Adrenal gland (tissue), 12 donors: ENCODE data around the gene RASA2. TPM values are rescaled to one million over a fixed set of nuclear protein-coding genes. Genes with fewer than 3 reads are reported as not detected.

Experiments
- DNase-seq, 7 donors: peaks; one replicate each; pipeline ENCODE4 v3.0.0-alpha.2; 2019 to 2020
- H3K27ac ChIP-seq, 5 donors: fragments of 200-600 bp; sonication (generic) in 4 of 5; 1 replicate in 3 of 5; 2 replicates in 2 of 5; pipeline versions ENCODE4 v1.5.1 to v1.8.0; 2016 to 2020; ENCODE audit warnings: mild to moderate bottlenecking in 1 of 5
- H3K27me3 ChIP-seq: fragments of 200-600 bp; 2 replicates; pipeline ENCODE4 v1.8.0; 2021
- H3K36me3 ChIP-seq, 2 donors: fragments of 200-600 bp; replicated peaks in 1 of 2; 1 replicate in 1 of 2; 2 replicates in 1 of 2; pipeline versions ENCODE4 v1.5.1 to v1.8.0; 2018 to 2022
- H3K4me1 ChIP-seq, 2 donors: fragments of 200-600 bp; replicated peaks in 1 of 2; 1 replicate in 1 of 2; 2 replicates in 1 of 2; pipeline versions ENCODE4 v1.5.1 to v1.8.0; 2018 to 2021
- H3K4me3 ChIP-seq, 4 donors: fragments of 200-600 bp; sonication (generic) in 3 of 4; one replicate each; pipeline ENCODE4 v1.5.1; 2016 to 2018
- H3K9me3 ChIP-seq, 3 donors: fragments of 200-600 bp; sonication (generic) in 1 of 3; replicated peaks in 1 of 3; 1 replicate in 2 of 3; 2 replicates in 1 of 3; pipeline versions ENCODE4 v1.5.1 to v1.8.0; 2016 to 2021
- POLR2A ChIP-seq, 2 donors: fragments of 450-650 bp; IDR thresholded peaks; one replicate each; pipeline ENCODE4 v1.6.1; 2017; ENCODE audit warnings: antibody characterized with exemption in 2 of 2, mild to moderate bottlenecking in 2 of 2, moderate library complexity in 1 of 2
- WGBS, 4 donors: extraction: QIAGEN DNeasy Blood & Tissue Kit in 2 of 4; methylation state at CpG; one replicate each; pipeline versions ENCODE4 v1.1.5 to v1.1.7; 2013 to 2017; 5-methylcytosine and 5-hydroxymethylcytosine counted together
- intact Hi-C, 2 donors: fragments of 100-400 bp; cut with DNase I; formaldehyde crosslinking; loops; one replicate each; pipeline versions ENCODE4 v1.14.1 to v1.15.0; 2022 to 2023
- polyA plus RNA-seq, 3 donors: library from polyadenylated mRNA; stranded (reverse); fragments of 200-250 nt in 2 of 3; fragments of 350-450 nt in 1 of 3; fragmentation: Illumina TruSeq in 1 of 3; extraction: RNeasy Lipid Tissue Mini Kit (QIAGEN cat#74804) in 1 of 3; gene quantifications; one replicate each; pipeline ENCODE4 v1.2.3, GENCODE V29; 2013 to 2014
- total RNA-seq, 9 donors: library from RNA; depleted of rRNA in 4 of 9; stranded (reverse); fragments of >200 nt in 4 of 9; fragments of 120-200 nt in 1 of 9; fragmentation: NEBNext Ultra II Directional in 1 of 9; extraction: Animal tissue kit (Norgen Biotek cat#: 25700) in 1 of 9; gene quantifications; one replicate each; pipeline versions ENCODE4 v1.1.0 to v1.2.4, GENCODE V29; 2013 to 2023
- TF ChIP-seq, protein P1 (sequence below), 6 experiments: fragments of 450-650 bp in 4 of 6; fragments of 200-600 bp in 2 of 6; sonication (generic) in 1 of 6; IDR thresholded peaks; 1 replicate in 5 of 6; 2 replicates in 1 of 6; pipeline versions ENCODE4 v1.5.1 to v1.8.0; 2016 to 2021; ENCODE audit warnings: antibody characterized with exemption in 6 of 6, mild to moderate bottlenecking in 2 of 6, moderate library complexity in 1 of 6
- donor health status: healthy with polysubstance abuse.
- donor health status: Bipolar disorder and iron deficiency.
- donor health status: DM: yes; HTN: yes; CAD: no.
- donor health status: DM: no; HTN: no; CAD: no.
- donor health status: DM: no; HTN: no; CAD: no.
- donor health status: DM: yes; HTN: yes; CAD: no.

RASA2 gene
- total and polyA plus RNA-seq, 12 donors, result 5.7 to 52.5 (median 10.2) TPM

GRCh38 chr3:141482245-141482922, 4.4 kb upstream of the RASA2 start:
- WGBS, 4 donors, result 69 to 77% (median 72%) methylated on average over 5 of the region's 5 CpGs

GRCh38 chr3:141484701-141485287, 2.0 kb upstream of the RASA2 start:
- H3K27ac ChIP-seq, result peak overlapping the region in 2 of 5 donors; percentile 8 to 90
- 86 to 96% (median 89%) methylated on average over 8 of the region's 8 CpGs for WGBS, 4 donors

More at GRCh38 chr3:141482245-141482922, 4.4 kb upstream of the RASA2 start:
- Histone ChIP-seq H3K27ac (no peak overlapping the region), H3K4me1 (peaks cover 0 to 13% of the 10 kb centered on the region in 2 donors), H3K36me3 (no peaks in the 10 kb centered on the region), H3K4me3 (no peak overlapping the region), H3K27me3 (no peaks in the 10 kb centered on the region), H3K9me3 (no peaks in the 10 kb centered on the region)
- intact Hi-C loops, result loop anchor here in 1 of 2 donors (5.0 kb wide), 1 partner anchor 75 kb away; no protein-coding TSS in a partner anchor
- TF ChIP-seq POLR2A (IDR thresholded peaks at IDR 0.05), result no peak
- TF ChIP-seq, protein P1, sequence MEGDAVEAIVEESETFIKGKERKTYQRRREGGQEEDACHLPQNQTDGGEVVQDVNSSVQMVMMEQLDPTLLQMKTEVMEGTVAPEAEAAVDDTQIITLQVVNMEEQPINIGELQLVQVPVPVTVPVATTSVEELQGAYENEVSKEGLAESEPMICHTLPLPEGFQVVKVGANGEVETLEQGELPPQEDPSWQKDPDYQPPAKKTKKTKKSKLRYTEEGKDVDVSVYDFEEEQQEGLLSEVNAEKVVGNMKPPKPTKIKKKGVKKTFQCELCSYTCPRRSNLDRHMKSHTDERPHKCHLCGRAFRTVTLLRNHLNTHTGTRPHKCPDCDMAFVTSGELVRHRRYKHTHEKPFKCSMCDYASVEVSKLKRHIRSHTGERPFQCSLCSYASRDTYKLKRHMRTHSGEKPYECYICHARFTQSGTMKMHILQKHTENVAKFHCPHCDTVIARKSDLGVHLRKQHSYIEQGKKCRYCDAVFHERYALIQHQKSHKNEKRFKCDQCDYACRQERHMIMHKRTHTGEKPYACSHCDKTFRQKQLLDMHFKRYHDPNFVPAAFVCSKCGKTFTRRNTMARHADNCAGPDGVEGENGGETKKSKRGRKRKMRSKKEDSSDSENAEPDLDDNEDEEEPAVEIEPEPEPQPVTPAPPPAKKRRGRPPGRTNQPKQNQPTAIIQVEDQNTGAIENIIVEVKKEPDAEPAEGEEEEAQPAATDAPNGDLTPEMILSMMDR (IDR thresholded peaks at IDR 0.05), result no peak
- peak in 3 of 7 donors; percentile 35 to 47 (median 43) for DNase-seq

GRCh38 chr3:141485641-141486495, 959 bp upstream of the RASA2 start:
- Histone ChIP-seq H3K9me3 (no peaks in the 10 kb centered on the region), H3K36me3 (no peaks in the 10 kb centered on the region), H3K4me1 (peaks cover 0 to 25% of the 10 kb centered on the region in 2 donors), H3K27ac (peak overlapping the region; percentile 7 to 99 (median 46)), H3K27me3 (no peaks in the 10 kb centered on the region), H3K4me3 (peak overlapping the region in 2 of 4 donors; percentile 14 to 97)
- WGBS, 4 donors, result 57 to 64% (median 62%) methylated on average over 10 of the region's 10 CpGs
- TF ChIP-seq POLR2A (IDR thresholded peaks at IDR 0.05), result no peak
- TF ChIP-seq, protein P1 (IDR thresholded peaks at IDR 0.05), result no peak
- no peak for DNase-seq
- intact Hi-C loops, result no loop called here

More at GRCh38 chr3:141484701-141485287, 2.0 kb upstream of the RASA2 start:
- no peak for DNase-seq
- TF ChIP-seq, protein P1 (IDR thresholded peaks at IDR 0.05), result no peak
- no peak for TF ChIP-seq POLR2A (IDR thresholded peaks at IDR 0.05)
- no peaks in the 10 kb centered on the region for H3K9me3 ChIP-seq
- no peak overlapping the region for H3K4me3 ChIP-seq
- no peaks in the 10 kb centered on the region for H3K36me3 ChIP-seq
- peaks cover 0 to 25% of the 10 kb centered on the region in 2 donors for H3K4me1 ChIP-seq
- intact Hi-C loops, result loop anchor here in 1 of 2 donors (5.0 kb wide), 1 partner anchor 73 kb away; no protein-coding TSS in a partner anchor
- no peaks in the 10 kb centered on the region for H3K27me3 ChIP-seq

- TF ChIP-seq POLR2A (IDR thresholded peaks at IDR 0.05), result no peak
- TF ChIP-seq, protein P1 (IDR thresholded peaks at IDR 0.05), result no peak
- Histone ChIP-seq H3K4me1 (peaks cover 0 to 25% of the 10 kb centered on the region in 2 donors), H3K9me3 (no peaks in the 10 kb centered on the region), H3K36me3 (no peaks in the 10 kb centered on the region), H3K27me3 (no peaks in the 10 kb centered on the region), H3K4me3 (peak overlapping the region in 2 of 4 donors; percentile 14 to 97), H3K27ac (peak overlapping the region in 3 of 5 donors; percentile 46 to 99 (median 90))
- intact Hi-C loops, result no loop called here
- no peak for DNase-seq
- WGBS, 4 donors, result 1 to 9% (median 3%) methylated on average over 4 of the region's 4 CpGs
These were observed 406 bp upstream of the RASA2 start for GRCh38 chr3:141486496-141486745.
